GM13977 (cell line): ENCODE results near the gene SEC16A.

ENCODE experiments used
- DNase-seq: peaks from one replicate; pipeline ENCODE4 v3.0.0; 2012; ENCODE audit warnings: low spot score
- CTCF ChIP-seq: IDR thresholded peaks from 2 replicates; pipeline ENCODE4 v1.5.1; 2012; ENCODE audit warnings: mild to moderate bottlenecking, control low read depth; ENCODE audit not compliant: insufficient read depth; ENCODE audit errors: extremely low read depth, missing control alignments
- in situ Hi-C: fragments of 300-500 bp; cut with MboI; formaldehyde crosslinking; loops from one replicate; pipeline ENCODE4 v1.12.0; 2022; ENCODE audit warnings: low sequenced_read_pairs, low pct_unique_long_range_greater_than_20kb, mixed read lengths, inconsistent platforms; ENCODE audit not compliant: unreplicated experiment

SEC16A gene

GRCh38 chr9:136405481-136405880 is 77.4 kb downstream of the SEC16A start:
- TF ChIP-seq CTCF = no peak
- in situ Hi-C loops = no loop called here
- DNase-seq = no peak

GRCh38 chr9:136404801-136405136 is 78.1 kb downstream of the SEC16A start:
- in situ Hi-C loops = no loop called here
- DNase-seq = no peak
- TF ChIP-seq CTCF = no peak

GRCh38 chr9:136403915-136404800 is 78.7 kb downstream of the SEC16A start:
- in situ Hi-C loops = no loop called here
- peak; percentile 80 for DNase-seq
- no peak for TF ChIP-seq CTCF

GRCh38 chr9:136403538-136403914 is 79.3 kb downstream of the SEC16A start:
- no peak for TF ChIP-seq CTCF
- in situ Hi-C loops = no loop called here
- peak; percentile 82 for DNase-seq

GRCh38 chr9:136402067-136402466 is 80.8 kb downstream of the SEC16A start:
- TF ChIP-seq CTCF = no peak
- DNase-seq = no peak
- in situ Hi-C loops = no loop called here

GRCh38 chr9:136401173-136401922 is 81.5 kb downstream of the SEC16A start:
- no peak for DNase-seq
- in situ Hi-C loops = no loop called here
- no peak for TF ChIP-seq CTCF
